Liver (tissue), 9 donors: ENCODE results near the gene SH3BGRL3. TPM values are rescaled to one million over a fixed set of nuclear protein-coding genes. Genes with fewer than 3 reads are reported as not detected.

Experiments used
- DNase-seq: peaks from one replicate; pipeline ENCODE4 v3.0.0-alpha.2; 2017; ENCODE audit warnings: low spot score
- H3K27ac ChIP-seq, 2 donors: one replicate each; pipeline ENCODE4 v1.7.0; 2013; ENCODE audit warnings: inconsistent platforms in 2 of 2, low read length in 2 of 2, control low read depth in 1 of 2, low read depth in 1 of 2, mild to moderate bottlenecking in 1 of 2
- H3K27me3 ChIP-seq, 4 donors: one replicate each; pipeline versions ENCODE4 v1.6.1 to v1.7.0; 2013; ENCODE audit warnings: low read length in 3 of 4, inconsistent platforms in 1 of 4, mild to moderate bottlenecking in 1 of 4, moderate library complexity in 1 of 4; ENCODE audit not compliant: control insufficient read depth in 4 of 4, insufficient read depth in 4 of 4
- H3K36me3 ChIP-seq, 4 donors: one replicate each; pipeline versions ENCODE4 v1.6.1 to v1.7.0; 2013; ENCODE audit warnings: low read length in 3 of 4, mild to moderate bottlenecking in 3 of 4, low read depth in 1 of 4, moderate library complexity in 1 of 4; ENCODE audit not compliant: control insufficient read depth in 4 of 4, insufficient read depth in 3 of 4
- H3K4me1 ChIP-seq, 4 donors: one replicate each; pipeline versions ENCODE4 v1.6.1 to v1.7.0; 2013; ENCODE audit warnings: low read length in 3 of 4, mild to moderate bottlenecking in 3 of 4, moderate library complexity in 1 of 4; ENCODE audit not compliant: control insufficient read depth in 4 of 4, insufficient read depth in 4 of 4
- H3K4me3 ChIP-seq, 3 donors: one replicate each; pipeline versions ENCODE4 v1.6.1 to v1.7.0; 2013; ENCODE audit warnings: low read length in 3 of 3, control low read depth in 1 of 3, low read depth in 1 of 3, mild to moderate bottlenecking in 1 of 3
- H3K9ac ChIP-seq, 2 donors: one replicate each; pipeline ENCODE4 v1.7.0; 2013; ENCODE audit warnings: low read length in 2 of 2, mild to moderate bottlenecking in 2 of 2, moderate library complexity in 2 of 2, control low read depth in 1 of 2, low read depth in 1 of 2
- H3K9me3 ChIP-seq, 4 donors: one replicate each; pipeline versions ENCODE4 v1.6.1 to v1.7.0; 2013; ENCODE audit warnings: low read length in 3 of 4; ENCODE audit not compliant: control insufficient read depth in 4 of 4
- EGR1 ChIP-seq, 2 donors: IDR thresholded peaks; 2 replicates each; pipeline ENCODE4 v1.6.1; 2016 to 2018; ENCODE audit warnings: antibody characterized with exemption in 2 of 2, low read depth in 2 of 2
- FOXA1 ChIP-seq: IDR thresholded peaks from 2 replicates; pipeline ENCODE4 v1.6.1; 2016; ENCODE audit warnings: antibody characterized with exemption
- FOXA2 ChIP-seq: IDR thresholded peaks from 2 replicates; pipeline ENCODE4 v1.6.1; 2016; ENCODE audit warnings: antibody characterized with exemption
- GABPA ChIP-seq, 2 donors: IDR thresholded peaks in 1 of 2; conservative IDR thresholded peaks in 1 of 2; 2 replicates each; pipeline ENCODE4 v1.6.1; 2016; ENCODE audit warnings: antibody characterized with exemption in 2 of 2, mild to moderate bottlenecking in 1 of 2, moderate library complexity in 1 of 2
- HNF4A ChIP-seq, 2 donors: conservative IDR thresholded peaks; 2 replicates each; pipeline ENCODE4 v1.6.1; 2016; ENCODE audit warnings: antibody characterized with exemption in 2 of 2, mild to moderate bottlenecking in 2 of 2
- HNF4G ChIP-seq: IDR thresholded peaks from 2 replicates; pipeline ENCODE4 v1.6.1; 2016; ENCODE audit warnings: antibody characterized with exemption
- JUND ChIP-seq, 2 donors: IDR thresholded peaks; 2 replicates each; pipeline ENCODE4 v1.6.1; 2016; ENCODE audit warnings: antibody characterized with exemption in 2 of 2
- NR2F2 ChIP-seq: IDR thresholded peaks from 2 replicates; pipeline ENCODE4 v1.6.1; 2016; ENCODE audit warnings: antibody characterized with exemption
- RAD21 ChIP-seq, 2 donors: IDR thresholded peaks; 2 replicates each; pipeline ENCODE4 v1.6.1; 2016; ENCODE audit warnings: antibody characterized with exemption in 2 of 2, mild to moderate bottlenecking in 2 of 2
- RXRA ChIP-seq, 2 donors: IDR thresholded peaks; 2 replicates each; pipeline ENCODE4 v1.6.1; 2017 to 2018; ENCODE audit warnings: antibody characterized with exemption in 2 of 2, mild to moderate bottlenecking in 1 of 2
- SP1 ChIP-seq: IDR thresholded peaks from 2 replicates; pipeline ENCODE4 v1.6.1; 2018; ENCODE audit warnings: antibody characterized with exemption, mild to moderate bottlenecking
- TAF1 ChIP-seq: conservative IDR thresholded peaks from 2 replicates; pipeline ENCODE4 v1.6.1; 2016; ENCODE audit warnings: antibody characterized with exemption, mild to moderate bottlenecking
- YY1 ChIP-seq: IDR thresholded peaks from 2 replicates; pipeline ENCODE4 v1.6.1; 2016; ENCODE audit warnings: antibody characterized with exemption, mild to moderate bottlenecking
- WGBS: extraction: QIAGEN DNeasy Blood & Tissue Kit; methylation state at CpG from one replicate; pipeline ENCODE4 v1.1.7; 2013; 5-methylcytosine and 5-hydroxymethylcytosine counted together
- polyA plus RNA-seq, 2 donors: library from polyadenylated mRNA; stranded (reverse) in 1 of 2; unstranded in 1 of 2; fragments of 200-250 nt in 1 of 2; fragments of >200 nt in 1 of 2; fragmentation: Nextera tagmentation in 1 of 2; extraction: Ambion mirVana in 1 of 2; gene quantifications; one replicate each; pipeline versions ENCODE4 v1.2.1 to v1.2.3, GENCODE V29; 2013 to 2015
- total RNA-seq, 2 donors: library from RNA; depleted of rRNA; stranded (reverse); fragments of >200 nt; gene quantifications; one replicate each; pipeline ENCODE4 v1.2.3, GENCODE V29; 2014
- TF ChIP-seq, protein P1 (sequence below): IDR thresholded peaks from 2 replicates; pipeline ENCODE4 v1.6.1; 2016; ENCODE audit warnings: antibody characterized with exemption
- TF ChIP-seq, protein P2 (sequence below): IDR thresholded peaks from 2 replicates; pipeline ENCODE4 v1.6.1; 2016; ENCODE audit warnings: antibody characterized with exemption
- TF ChIP-seq, protein P3 (sequence below): IDR thresholded peaks from 2 replicates; pipeline ENCODE4 v1.6.1; 2016; ENCODE audit warnings: antibody characterized with exemption, mild to moderate bottlenecking
- TF ChIP-seq, protein P4 (sequence below): fragments of 150-350 bp; IDR thresholded peaks from 2 replicates; pipeline ENCODE4 v1.5.1; 2017; ENCODE audit warnings: improper control_type of control experiment, low read depth, low read length; ENCODE audit not compliant: missing input control
- TF ChIP-seq, protein P5 (sequence below): IDR thresholded peaks from 2 replicates; pipeline ENCODE4 v1.6.1; 2016; ENCODE audit warnings: antibody characterized with exemption
- donor health status: healthy.
- donor health status: healthy.
- donor health status: healthy.
- donor health status: healthy.
- donor health status: healthy.

Gene SH3BGRL3
- total and polyA plus RNA-seq, 4 donors = 4.5 to 93.2 (median 23.0) TPM

DNA sequence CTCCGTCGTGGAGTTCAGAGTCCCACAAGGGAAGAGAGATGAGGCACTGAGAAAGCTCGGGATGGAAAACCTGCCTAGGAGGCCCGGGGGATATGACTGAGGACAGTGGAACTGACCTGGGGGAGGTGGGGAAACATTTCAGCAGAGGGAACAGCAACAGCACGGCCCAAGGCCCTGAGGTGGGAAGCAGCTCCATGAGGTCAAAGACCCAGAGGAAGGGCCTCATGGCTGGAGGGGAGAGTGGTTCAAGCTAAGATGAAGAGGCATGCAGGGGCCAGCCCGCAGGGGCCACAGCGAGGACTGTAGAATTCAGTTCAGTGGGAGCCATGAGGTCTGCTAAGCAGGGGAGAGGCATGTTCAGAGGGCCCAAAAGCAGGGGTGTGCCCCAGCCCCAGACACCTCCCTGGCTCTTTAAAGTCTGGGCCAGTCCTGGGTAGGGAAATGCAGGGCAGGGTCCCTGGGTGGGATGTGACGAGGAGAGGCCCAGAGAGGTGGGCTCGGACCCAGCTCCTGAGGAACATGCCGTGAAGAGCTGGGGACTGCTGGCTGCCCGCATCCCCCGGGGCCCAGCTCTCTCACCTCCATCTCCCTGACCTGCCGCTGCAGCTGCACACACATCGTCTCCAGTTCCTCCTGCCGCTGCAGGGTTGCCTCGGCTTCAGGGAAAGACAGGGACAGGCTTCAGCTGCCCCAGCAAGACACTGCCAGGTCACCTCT, 16.6 kb downstream of the SH3BGRL3 start (continued):
- no peak for TF ChIP-seq TAF1

DNA sequence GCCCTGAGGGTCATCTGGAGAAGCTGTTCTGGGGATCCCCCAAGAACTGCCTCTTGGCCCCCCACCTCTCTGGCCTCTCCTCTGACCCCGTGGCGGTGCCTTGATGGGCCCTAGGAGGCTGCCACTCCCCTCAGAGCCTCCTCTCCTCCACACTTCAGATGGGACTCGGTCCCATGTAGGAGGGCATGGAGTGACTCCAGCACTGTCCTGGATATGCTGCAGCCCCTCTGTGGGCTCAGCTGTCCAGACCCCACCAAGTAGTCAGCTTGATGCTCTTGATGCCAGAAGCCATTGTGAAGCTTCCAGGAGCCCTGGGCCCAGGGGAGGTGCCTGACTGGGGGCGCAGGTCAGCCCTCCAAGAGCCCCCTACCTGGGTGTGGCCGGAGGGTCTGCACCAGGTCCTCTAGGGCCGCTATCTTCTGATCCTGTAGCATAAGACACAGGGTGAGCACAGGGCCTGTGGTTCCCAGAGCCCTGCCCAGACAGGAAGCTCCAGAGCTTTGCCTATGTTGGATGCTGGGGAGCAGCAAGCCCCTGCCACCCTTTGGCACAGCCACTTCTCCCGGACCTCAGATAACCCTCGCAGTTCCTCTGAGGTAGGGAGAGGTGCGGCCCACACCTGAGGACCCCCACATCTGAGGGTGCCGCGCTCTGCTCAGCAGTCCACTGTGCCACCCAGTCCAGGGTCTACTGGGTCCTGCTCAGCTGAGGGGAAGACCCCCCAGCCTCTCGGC, 17.3 kb downstream of the SH3BGRL3 start:
- Histone ChIP-seq H3K4me3 (no peak overlapping the region), H3K27ac (no peak overlapping the region), H3K4me1 (no peaks in the 10 kb centered on the region), H3K36me3 (no peaks in the 10 kb centered on the region), H3K27me3 (no peaks in the 10 kb centered on the region), H3K9me3 (no peaks in the 10 kb centered on the region), H3K9ac (no peak overlapping the region)
- TF ChIP-seq YY1 (no peak), JUND (IDR thresholded peaks at IDR 0.05) (no peak), RXRA (IDR thresholded peaks at IDR 0.05) (no peak), GABPA (IDR thresholded peaks at IDR 0.05 in 1 of 2, conservative IDR thresholded peaks at IDR 0.05 in 1 of 2) (no peak), HNF4G (no peak), RAD21 (IDR thresholded peaks at IDR 0.05) (no peak), TAF1 (no peak), FOXA1 (no peak), SP1 (no peak), FOXA2 (no peak), HNF4A (conservative IDR thresholded peaks at IDR 0.05) (no peak), NR2F2 (no peak), EGR1 (IDR thresholded peaks at IDR 0.05; ENCODE audit: low read depth in 2 of 2) (no peak)
- TF ChIP-seq, protein P1, sequence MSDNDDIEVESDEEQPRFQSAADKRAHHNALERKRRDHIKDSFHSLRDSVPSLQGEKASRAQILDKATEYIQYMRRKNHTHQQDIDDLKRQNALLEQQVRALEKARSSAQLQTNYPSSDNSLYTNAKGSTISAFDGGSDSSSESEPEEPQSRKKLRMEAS = no peak
- TF ChIP-seq, protein P2, sequence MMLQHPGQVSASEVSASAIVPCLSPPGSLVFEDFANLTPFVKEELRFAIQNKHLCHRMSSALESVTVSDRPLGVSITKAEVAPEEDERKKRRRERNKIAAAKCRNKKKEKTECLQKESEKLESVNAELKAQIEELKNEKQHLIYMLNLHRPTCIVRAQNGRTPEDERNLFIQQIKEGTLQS = no peak
- TF ChIP-seq, protein P3, sequence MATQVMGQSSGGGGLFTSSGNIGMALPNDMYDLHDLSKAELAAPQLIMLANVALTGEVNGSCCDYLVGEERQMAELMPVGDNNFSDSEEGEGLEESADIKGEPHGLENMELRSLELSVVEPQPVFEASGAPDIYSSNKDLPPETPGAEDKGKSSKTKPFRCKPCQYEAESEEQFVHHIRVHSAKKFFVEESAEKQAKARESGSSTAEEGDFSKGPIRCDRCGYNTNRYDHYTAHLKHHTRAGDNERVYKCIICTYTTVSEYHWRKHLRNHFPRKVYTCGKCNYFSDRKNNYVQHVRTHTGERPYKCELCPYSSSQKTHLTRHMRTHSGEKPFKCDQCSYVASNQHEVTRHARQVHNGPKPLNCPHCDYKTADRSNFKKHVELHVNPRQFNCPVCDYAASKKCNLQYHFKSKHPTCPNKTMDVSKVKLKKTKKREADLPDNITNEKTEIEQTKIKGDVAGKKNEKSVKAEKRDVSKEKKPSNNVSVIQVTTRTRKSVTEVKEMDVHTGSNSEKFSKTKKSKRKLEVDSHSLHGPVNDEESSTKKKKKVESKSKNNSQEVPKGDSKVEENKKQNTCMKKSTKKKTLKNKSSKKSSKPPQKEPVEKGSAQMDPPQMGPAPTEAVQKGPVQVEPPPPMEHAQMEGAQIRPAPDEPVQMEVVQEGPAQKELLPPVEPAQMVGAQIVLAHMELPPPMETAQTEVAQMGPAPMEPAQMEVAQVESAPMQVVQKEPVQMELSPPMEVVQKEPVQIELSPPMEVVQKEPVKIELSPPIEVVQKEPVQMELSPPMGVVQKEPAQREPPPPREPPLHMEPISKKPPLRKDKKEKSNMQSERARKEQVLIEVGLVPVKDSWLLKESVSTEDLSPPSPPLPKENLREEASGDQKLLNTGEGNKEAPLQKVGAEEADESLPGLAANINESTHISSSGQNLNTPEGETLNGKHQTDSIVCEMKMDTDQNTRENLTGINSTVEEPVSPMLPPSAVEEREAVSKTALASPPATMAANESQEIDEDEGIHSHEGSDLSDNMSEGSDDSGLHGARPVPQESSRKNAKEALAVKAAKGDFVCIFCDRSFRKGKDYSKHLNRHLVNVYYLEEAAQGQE = no peak
- TF ChIP-seq, protein P4, sequence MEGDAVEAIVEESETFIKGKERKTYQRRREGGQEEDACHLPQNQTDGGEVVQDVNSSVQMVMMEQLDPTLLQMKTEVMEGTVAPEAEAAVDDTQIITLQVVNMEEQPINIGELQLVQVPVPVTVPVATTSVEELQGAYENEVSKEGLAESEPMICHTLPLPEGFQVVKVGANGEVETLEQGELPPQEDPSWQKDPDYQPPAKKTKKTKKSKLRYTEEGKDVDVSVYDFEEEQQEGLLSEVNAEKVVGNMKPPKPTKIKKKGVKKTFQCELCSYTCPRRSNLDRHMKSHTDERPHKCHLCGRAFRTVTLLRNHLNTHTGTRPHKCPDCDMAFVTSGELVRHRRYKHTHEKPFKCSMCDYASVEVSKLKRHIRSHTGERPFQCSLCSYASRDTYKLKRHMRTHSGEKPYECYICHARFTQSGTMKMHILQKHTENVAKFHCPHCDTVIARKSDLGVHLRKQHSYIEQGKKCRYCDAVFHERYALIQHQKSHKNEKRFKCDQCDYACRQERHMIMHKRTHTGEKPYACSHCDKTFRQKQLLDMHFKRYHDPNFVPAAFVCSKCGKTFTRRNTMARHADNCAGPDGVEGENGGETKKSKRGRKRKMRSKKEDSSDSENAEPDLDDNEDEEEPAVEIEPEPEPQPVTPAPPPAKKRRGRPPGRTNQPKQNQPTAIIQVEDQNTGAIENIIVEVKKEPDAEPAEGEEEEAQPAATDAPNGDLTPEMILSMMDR = no peak
- TF ChIP-seq, protein P5, sequence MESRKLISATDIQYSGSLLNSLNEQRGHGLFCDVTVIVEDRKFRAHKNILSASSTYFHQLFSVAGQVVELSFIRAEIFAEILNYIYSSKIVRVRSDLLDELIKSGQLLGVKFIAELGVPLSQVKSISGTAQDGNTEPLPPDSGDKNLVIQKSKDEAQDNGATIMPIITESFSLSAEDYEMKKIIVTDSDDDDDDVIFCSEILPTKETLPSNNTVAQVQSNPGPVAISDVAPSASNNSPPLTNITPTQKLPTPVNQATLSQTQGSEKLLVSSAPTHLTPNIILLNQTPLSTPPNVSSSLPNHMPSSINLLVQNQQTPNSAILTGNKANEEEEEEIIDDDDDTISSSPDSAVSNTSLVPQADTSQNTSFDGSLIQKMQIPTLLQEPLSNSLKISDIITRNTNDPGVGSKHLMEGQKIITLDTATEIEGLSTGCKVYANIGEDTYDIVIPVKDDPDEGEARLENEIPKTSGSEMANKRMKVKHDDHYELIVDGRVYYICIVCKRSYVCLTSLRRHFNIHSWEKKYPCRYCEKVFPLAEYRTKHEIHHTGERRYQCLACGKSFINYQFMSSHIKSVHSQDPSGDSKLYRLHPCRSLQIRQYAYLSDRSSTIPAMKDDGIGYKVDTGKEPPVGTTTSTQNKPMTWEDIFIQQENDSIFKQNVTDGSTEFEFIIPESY = no peak
- 92% methylated on average over 12 of the region's 12 CpGs for WGBS
- DNase-seq = no peak
